SHP77 (cell line): ENCODE data around the gene SLF2.

ENCODE experiments used
- DNase-seq, 2 experiments: peaks; one replicate each; lab custom pipeline; 2025; lab: John Stamatoyannopoulos, UW

Gene SLF2

GRCh38 chr10:100899171-100899570 lies 13.6 kb upstream of the SLF2 start:
- DNase-seq = no peak

GRCh38 chr10:100901051-100901450 lies 11.7 kb upstream of the SLF2 start:
- no peak for DNase-seq

GRCh38 chr10:100902622-100903021 lies 10.1 kb upstream of the SLF2 start:
- DNase-seq = no peak

GRCh38 chr10:100904917-100905316 lies 7.8 kb upstream of the SLF2 start:
- no peak for DNase-seq

GRCh38 chr10:100907175-100907574 lies 5.6 kb upstream of the SLF2 start:
- no peak for DNase-seq

GRCh38 chr10:100907773-100908363 lies 4.9 kb upstream of the SLF2 start:
- no peak for DNase-seq

GRCh38 chr10:100908378-100908777 lies 4.4 kb upstream of the SLF2 start:
- no peak for DNase-seq

GRCh38 chr10:100909501-100910263 lies 3.1 kb upstream of the SLF2 start:
- no peak for DNase-seq

GRCh38 chr10:100911472-100911871 lies 1.3 kb upstream of the SLF2 start:
- DNase-seq = no peak

- DNase-seq = no peak
Measured at GRCh38 chr10:100912013-100912604, 654 bp upstream of the SLF2 start.

GRCh38 chr10:100913470-100913865 lies 705 bp downstream of the SLF2 start:
- DNase-seq = no peak

GRCh38 chr10:100917071-100917470 lies 4.3 kb downstream of the SLF2 start:
- no peak for DNase-seq

- DNase-seq = no peak
Measured at GRCh38 chr10:100923580-100923979, 10.8 kb downstream of the SLF2 start.

- no peak for DNase-seq
Measured at GRCh38 chr10:100927266-100927665, 14.5 kb downstream of the SLF2 start.

- DNase-seq = no peak
Measured at GRCh38 chr10:100928039-100928438, 15.3 kb downstream of the SLF2 start.

GRCh38 chr10:100930368-100930767 lies 17.6 kb downstream of the SLF2 start:
- no peak for DNase-seq

GRCh38 chr10:100934084-100934659 lies 21.4 kb downstream of the SLF2 start:
- peak in 1 of 2 experiments; percentile 12 for DNase-seq

- DNase-seq = no peak
Measured at GRCh38 chr10:100939763-100940344, 27.1 kb downstream of the SLF2 start.

- DNase-seq = no peak
Measured at GRCh38 chr10:100942229-100942628, 29.5 kb downstream of the SLF2 start.

GRCh38 chr10:100943508-100943907 lies 30.7 kb downstream of the SLF2 start:
- no peak for DNase-seq

GRCh38 chr10:100945754-100946153 lies 33.0 kb downstream of the SLF2 start:
- no peak for DNase-seq

- no peak for DNase-seq
Measured at GRCh38 chr10:100948916-100949315, 36.2 kb downstream of the SLF2 start.

- DNase-seq = no peak
Measured at GRCh38 chr10:100960251-100960650, 47.5 kb downstream of the SLF2 start.
